HL-60 (cell line): ENCODE results near the gene MRPS31.

Source experiments
- CTCF ChIP-seq: IDR thresholded peaks from one replicate; pipeline ENCODE4 v1.5.1; 2011; ENCODE audit warnings: low read length, control low read depth, inconsistent platforms; ENCODE audit not compliant: insufficient read depth
- GABPA ChIP-seq: IDR thresholded peaks from 2 replicates; pipeline ENCODE4 v1.6.1; 2012; ENCODE audit warnings: low read depth
- POLR2AphosphoS5 ChIP-seq: IDR thresholded peaks from 2 replicates; pipeline ENCODE4 v1.6.1; 2012; ENCODE audit warnings: low read depth

GRCh38 chr13:40776681-40777165, 5.7 kb upstream of the MRPS31 start:
- no peak for TF ChIP-seq CTCF
- TF ChIP-seq GABPA, result peak; percentile 64
- no peak for TF ChIP-seq POLR2AphosphoS5
